Measurements from ENCODE around the gene PDCD6IP.
"Not testable (repeated sequence)": the region's sequence is repeated elsewhere in the genome, so short reads cannot be mapped to it uniquely, and the experiment has no call there.

PDCD6IP gene

DNA sequence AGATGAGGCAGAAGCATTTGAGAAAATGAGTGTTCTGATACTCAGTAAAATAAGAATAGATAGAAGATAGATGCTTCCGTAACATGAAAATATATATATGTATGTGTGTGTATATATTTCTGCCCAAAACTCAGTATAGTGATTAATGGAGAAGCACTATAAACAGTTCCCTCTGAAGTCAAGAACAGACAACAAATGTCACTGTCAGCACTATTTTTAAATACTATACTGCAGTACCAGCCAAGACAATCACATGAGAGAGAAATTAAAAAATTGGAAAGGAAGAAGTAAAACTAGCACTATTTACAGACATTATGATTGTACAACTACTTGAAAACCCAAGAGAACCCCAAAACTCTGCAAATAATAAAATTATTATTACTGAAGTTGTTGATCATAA lies 59.3 kb downstream of the PDCD6IP start:
- DNase-seq = not testable (repeated sequence)

DNA sequence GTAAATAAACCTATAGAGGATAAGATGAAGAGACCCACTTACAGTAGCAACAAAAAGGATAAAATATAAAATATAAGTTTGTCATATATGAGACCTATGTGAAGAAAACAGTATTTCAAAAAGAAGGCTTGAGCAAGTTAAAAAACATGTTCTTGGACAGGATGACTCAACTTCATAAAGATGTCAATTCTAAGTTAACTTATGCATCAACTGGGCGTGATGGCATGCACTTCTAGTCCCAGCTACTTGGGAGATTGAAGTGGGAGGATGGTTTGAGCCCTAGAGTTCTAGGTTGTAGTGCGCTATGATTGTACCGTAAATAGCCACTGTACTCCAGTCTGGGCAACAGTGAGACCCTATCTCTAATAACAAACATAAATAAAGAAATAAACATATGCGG lies 59.7 kb downstream of the PDCD6IP start:
- no peak for DNase-seq

DNA sequence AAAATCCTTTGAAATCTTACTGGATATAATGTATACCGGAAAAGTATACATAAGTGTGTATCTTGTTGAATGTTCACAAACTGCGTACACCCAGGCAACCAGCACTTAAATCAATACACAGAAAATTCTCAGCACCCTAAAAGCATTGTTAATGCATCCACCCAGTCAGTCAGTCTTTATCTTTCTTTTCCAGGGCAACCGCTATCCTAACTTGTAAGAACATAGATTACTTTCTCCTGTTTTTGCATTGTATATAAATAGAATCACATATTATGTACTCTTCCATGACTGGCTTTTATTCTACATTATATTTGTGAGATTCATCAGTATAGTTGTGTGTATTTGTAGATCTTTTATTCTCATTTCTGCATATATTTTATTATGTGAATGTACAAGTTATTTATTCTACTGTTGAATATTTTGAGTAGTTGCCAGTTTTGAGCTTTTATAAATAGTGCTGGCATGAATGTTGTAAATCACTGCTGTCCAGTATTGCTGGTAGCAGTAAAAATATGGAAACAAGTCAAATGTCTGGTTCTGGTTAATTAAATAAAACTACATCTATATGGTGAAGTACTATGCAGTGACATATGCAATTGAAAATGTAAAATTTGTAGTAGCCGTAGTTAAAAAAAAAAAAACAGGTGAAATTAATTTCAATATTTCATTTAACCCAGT lies 62.1 kb downstream of the PDCD6IP start:
- DNase-seq = no peak

DNA sequence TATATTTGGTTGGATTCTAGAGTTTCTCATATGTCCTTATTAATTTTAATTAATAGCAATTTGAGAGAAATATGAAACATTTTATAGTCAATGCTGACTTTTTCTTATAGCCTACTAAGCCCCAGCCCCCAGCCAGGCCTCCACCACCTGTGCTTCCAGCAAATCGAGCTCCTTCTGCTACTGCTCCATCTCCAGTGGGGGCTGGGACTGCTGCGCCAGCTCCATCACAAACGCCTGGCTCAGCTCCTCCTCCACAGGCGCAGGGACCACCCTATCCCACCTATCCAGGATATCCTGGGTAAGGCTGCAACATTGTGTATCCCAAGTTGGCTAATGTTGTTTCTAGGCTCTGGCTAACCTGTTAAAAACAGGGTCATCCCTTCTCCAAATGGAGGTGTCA lies 66.7 kb downstream of the PDCD6IP start:
- DNase-seq = no peak

DNA sequence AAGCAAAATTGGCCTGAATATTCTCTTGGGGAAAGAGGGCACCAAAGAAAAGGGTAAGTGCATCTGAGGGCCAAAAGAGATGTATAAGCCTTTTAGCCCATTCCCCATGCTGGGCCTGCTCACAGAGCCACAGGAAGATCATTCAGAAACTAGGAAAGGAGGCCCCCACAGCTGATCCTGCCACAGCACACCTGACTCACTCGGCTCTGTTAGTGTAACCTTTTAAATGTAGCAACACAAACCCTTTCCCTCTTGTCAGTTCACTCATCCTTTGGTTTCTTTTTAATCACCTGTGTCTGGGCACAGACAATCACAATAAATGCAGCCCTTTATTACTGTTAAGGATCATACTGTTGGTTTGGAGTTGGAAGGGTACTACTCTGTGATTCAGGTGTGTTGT lies 69.9 kb downstream of the PDCD6IP start:
- DNase-seq = no peak

DNA sequence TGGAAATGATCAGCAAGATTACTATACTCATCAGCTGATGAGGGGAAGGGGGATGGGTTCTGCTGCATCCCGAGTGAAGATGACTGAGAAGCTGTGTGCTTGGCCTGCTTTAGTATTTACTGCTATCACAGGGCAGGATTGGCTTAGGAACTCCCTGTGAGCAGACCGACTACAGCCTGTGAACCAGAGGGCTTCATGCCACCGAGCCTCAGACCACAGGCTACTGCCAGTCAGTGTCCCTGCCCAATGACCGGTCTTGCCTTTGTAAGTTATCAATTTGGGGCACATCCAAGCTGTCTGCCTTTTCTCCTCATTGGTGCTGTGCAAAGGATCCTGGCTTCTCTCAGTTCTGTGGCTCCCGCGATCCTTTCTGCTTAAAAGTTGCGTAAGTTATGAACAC lies 71.5 kb downstream of the PDCD6IP start:
- no peak for DNase-seq

DNA sequence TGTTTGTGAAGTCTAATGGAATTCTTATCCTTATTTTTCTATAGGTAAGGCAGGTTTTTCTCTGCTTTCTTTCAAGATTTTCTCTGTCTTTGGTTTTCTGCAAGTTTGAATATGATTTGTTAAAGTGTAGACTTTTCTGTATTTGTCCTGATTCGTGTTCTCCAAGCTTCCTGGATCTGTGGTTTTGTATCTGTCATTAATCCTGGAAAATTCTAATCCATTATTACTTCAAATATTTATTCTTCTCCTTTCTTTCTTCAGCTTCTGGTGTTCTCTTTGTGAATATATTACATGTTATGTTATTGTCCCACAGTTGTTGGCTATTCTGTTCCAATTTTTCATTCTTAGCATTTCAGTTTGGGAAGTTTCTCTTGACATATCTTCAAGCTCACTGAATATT lies 76.4 kb downstream of the PDCD6IP start:
- DNase-seq = no peak

DNA sequence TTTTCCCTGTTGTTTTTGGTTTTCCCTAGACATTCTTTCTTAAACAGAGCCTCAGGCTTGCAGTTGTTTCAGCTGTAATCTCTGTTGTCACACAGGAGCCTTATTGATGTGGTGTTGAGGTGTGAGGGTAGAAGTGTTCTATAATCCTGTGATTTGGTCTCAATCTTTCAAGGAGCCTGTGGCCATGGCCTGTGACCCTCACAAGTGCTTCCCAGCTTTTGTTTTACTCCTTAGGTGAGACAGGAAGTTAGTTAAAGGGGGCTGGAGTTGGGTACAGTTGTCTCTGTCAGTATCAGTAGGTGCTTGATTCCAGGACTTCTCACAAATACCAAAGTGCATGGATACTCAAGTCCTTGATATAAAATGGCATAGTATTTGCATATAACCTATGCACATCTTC lies 77.2 kb downstream of the PDCD6IP start:
- DNase-seq = no peak

DNA sequence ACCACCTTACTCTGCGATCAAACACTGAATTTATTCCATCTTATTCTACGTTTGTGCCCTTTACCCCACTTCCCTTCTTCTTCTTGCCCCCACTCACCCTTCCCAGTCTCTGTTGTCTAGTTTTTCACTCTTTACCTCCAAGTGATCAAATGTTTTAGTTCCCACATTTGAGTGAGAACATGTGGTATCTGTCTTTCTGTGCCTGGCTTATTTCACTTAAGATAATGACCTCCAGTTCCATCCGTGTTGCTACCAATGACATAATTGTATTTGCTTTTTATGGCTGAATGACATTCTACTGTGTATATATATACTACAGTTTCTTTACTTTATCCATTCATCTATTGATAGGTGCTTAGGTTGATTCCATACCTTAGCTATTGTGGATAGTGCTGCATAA lies 78.8 kb downstream of the PDCD6IP start:
- DNase-seq = peak in 1 of 2 experiments; percentile 0

DNA sequence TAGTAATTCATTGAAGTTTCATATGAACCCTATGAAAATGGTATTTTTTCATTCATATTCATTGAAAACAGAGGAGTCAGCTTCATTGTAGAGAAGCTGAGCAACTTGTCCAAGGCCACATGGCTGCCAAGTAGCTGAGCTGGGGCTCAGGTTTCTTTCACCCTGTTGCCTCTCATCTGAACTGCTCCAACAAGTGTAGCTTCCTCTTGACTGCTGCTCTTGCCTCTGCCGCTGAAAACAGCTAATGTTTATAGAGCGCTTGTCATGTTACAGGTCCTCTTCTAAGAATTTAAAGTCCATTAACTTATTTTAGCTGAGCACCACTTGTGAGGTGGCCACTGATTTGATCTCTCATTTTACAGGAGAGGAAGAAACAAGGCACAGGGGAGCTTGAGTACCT lies 81.1 kb downstream of the PDCD6IP start:
- DNase-seq = no peak

DNA sequence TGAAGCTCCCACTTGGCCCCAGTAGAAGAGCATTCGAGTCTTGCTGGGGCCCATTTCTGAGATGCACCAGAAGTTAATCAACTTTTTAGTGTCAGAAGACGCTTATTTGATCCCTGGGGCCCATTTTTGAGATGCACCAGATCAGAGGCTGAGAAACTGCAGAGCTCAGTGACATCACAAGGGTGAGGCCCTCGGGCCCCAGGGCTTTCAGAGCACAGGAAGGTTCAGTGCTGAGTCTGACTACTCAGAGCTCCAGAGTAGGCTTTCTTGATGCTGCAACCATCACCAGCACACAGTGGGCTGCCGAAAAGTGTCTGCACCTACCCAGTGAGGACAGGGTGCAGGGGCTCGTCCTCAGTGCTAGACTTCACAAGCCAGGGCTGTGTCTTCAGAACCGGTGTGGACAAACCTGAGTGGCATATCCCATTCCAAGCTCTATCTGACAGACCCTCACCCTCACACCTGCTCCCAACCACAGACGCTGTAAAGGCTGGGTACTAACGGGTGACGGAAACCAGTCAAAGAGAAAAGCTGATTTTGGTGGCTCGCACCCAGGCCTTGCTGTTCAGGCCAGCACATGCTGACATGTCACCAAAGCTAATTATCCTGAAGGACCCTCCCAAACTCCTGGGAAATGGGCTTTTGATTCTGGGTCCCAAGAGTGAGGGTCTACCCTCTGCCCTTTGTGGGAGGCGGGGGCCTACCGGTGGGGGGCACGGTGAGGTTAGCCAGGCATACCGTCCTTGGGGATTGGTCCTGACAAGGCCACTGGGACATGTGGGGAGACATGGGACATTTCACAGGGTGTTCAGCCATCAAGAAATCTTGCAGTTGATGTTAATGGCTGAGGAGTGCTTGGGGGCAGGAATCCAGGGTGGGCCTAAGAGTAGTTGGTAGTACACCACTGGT lies 83.0 kb downstream of the PDCD6IP start:
- DNase-seq = no peak

DNA sequence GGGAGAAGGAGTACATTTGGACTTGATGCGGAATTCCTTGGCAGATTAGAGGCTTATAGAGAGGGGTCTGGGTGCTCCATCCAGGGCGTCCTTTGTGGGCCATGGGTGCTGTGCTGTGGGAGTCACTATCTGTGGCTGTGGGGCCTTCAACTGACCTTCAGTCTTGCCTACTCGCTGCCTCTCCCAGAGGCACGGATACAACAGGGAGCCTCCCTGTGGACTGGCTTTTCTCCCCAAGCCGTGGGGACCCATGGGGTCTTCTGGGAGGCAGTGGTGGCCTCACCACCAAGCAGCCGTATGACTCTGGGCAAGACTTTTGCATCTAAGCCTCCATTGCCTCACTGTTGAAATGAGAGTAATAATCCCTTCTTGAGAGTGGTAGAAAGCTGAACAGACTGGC lies 83.9 kb downstream of the PDCD6IP start:
- no peak for DNase-seq

DNA sequence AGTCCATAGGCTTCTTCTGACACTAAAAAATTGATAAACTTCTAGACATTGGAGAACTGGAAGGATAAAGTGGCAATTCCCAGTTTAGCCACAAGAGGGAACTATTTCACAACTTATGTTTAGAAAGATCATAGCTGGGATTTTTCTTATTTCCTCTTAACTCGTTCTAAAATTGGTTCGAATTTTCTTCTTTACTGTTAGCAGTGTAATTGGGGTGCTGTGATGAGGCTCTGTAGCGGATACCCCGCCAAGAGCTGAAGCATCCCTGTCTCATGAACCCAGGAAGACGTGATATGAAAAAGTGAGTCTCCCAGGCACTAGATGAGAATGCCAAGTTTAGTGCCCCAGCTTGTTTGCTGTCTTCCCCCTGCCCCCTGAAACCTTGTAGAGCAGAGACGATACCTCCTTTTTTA lies 85.1 kb downstream of the PDCD6IP start:
- peak in 1 of 2 experiments; percentile 4 for DNase-seq

DNA sequence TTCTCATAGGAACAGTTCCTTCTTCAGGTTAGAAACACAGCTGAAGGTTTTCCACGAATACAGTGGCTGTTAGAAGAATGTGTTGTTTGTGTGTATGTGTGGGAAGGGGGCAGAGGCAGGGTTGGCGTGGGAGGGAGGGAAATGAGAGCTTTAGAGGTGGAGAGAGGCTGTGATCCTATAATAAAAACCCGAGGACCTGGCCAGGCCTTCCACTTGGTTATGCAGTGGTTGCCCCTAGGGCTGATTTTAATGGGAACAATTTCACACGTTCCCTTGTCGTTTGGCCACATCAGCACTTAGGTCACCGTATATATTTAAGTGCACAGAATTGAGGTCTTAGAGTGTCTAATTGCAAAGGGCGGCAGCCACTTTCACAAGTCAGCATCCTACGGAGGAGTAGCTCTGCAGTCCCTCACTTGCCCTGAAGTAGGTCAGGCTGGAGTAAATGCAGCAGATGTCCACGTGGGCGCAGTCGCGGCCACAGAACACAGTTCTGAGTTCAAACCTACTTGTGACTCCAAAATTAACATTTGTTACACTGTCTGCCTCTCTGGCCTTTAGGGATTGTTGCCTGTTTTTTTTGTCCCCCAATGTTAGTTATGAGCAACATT lies 85.6 kb downstream of the PDCD6IP start:
- no peak for DNase-seq

DNA sequence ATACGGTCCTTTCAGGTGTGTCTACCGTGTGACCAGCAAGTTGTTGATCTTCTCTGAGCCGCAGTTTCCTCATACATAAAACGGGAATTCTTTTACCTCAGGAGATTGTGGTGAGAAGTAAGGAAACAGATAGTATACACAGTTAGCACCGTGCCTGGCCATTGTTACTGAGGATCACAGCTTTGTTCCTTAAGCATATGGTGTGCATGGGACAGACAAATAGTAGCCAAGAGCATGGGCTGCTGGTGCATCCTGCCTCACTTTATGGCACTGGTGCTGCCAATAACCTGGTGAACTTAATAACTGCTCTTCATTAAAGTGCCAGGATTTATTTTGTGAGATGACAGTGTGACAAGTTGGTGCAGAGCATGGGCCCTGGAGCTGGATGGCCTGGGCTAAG lies 86.3 kb downstream of the PDCD6IP start:
- no peak for DNase-seq

DNA sequence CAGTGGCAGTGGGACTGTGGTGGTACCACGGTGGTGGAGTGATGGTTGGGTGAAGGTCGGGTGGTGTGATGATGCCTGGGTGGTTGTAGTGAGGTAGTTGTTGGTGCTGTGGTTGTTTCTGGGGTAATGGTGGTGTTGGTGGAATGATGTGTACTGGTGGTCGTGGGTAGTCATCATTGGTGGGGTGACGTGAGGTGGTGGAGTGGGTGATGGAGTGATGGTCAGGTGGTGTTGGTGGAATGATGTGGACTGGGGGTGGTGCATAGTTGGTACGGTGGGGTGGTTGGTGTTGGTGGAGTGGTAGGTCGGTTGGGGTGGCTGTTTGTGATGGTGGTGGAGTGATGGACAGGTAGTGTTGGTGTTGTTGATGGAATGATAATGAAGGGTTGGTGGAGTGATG lies 87.1 kb downstream of the PDCD6IP start:
- DNase-seq = no peak

DNA sequence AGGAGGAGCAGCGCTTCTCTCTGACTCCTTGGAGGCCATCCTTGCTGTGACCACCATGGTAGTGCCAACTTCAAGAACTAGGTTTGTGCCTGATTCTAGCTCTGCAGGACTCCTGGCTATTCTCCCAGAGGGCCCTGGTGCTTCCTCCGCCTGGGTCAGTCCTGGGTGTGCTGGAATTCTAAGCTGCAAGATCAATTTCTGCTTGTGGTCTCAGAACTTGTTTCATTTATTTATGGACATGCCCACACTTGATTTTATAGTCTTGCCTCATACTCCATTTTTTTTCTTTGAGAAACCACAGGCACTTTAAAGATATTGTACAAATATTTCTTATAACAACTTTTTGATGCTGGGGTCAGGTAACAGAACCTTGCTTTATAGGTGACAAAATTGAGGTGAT lies 87.6 kb downstream of the PDCD6IP start:
- DNase-seq = no peak

DNA sequence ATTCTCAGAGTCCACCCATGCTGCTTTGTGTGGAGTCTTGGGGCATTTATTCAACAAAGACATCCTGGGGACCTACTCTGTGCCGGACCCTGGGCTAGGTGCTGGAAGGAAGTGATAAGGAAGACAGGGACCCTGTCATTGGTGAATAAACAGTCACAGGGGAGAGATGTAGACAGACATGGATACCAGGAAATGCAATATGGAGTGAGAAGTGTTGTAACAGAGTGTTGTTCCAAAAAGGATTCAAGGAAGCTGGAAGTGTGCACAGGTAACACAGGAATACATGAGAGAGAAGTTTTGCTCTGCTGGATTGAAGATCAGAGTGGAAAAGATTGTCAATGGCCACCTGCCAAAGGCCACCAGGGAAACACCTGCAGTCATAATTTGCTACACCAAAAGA lies 89.0 kb downstream of the PDCD6IP start:
- DNase-seq = no peak

DNA sequence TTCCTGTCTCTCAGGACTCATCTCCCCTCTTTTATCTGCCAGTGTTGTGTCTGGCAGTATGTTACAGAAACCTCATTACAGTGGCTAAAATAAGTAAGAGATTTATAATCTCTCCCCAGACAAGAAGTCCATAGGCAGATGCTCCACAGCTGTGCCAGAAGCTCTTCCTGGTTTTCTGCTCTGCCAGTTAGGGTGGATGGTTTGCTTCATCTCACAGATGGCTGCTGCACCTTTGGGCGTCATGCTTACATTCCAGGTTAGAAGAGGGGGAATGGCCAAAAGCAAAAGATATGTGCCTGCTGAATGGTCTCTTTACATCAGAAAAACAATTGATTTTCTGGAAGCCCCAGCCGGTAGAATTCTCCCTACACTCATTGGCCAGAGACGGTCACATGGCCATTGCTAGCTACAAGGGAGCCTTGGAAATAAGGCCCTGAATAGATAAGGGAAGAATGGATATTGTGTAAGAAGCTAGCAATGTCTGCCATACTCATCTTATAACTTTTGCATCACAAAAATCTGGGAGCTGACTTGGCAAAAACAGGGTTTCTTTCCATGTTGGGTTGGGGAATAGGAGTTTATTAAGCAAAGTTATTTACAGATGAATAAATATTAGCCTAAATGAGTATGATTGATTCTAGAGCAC lies 91.1 kb downstream of the PDCD6IP start:
- DNase-seq = no peak

DNA sequence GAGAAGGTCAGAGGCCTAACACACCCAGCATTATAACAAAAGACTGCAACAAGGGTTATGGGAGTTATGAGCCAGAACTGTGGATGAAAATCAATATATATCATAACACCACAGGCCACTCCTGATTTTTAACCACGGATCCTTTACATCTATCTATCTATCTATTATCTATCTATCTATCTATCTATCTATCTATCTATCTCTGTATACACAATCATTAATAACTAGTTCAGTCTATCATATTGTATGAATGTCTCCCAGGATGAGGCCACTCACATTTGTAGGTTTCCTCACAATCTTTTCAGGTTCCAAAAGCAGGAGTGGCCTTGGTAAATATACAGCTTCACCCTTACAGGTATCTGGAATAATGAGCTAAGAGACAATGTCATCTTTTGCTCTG lies 94.2 kb downstream of the PDCD6IP start:
- no peak for DNase-seq

DNA sequence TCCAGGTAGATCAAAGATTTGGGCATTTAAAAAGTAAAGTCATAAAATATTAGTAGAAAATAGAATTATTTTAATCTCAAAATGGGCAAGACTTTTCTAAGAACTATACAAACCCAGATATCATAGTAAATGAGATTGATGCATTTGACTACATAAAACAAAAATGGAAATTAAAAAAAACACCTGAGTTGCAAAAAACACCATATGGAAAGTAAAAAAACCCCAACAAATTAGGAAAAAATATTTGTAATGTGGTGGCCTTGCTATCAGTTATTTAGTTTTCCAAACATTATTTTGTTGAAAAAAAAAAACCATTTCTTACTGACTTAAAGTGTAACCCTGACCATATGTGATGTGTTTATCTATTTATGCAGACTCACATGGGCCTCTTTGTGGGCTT lies 97.2 kb downstream of the PDCD6IP start:
- DNase-seq = no peak

DNA sequence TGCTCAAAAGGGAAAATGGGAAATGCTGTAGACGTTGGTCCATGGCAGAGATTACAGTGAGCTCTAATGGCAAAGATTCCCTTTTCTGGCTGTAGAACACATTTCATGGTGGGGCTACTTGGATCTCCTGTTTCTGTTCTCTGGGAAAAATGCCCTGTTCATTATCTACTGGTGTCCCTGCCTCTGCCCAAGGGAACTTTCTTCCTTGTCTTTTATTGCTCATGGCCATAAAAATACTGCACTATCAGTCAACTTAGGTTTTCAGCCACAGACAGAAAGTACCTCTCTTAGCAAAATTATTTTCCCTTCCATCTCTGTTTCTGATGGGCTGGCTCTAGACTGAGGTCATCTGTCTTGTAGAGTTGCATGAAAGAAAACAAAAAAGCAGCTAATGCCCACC lies 98.9 kb downstream of the PDCD6IP start:
- no peak for DNase-seq

DNA sequence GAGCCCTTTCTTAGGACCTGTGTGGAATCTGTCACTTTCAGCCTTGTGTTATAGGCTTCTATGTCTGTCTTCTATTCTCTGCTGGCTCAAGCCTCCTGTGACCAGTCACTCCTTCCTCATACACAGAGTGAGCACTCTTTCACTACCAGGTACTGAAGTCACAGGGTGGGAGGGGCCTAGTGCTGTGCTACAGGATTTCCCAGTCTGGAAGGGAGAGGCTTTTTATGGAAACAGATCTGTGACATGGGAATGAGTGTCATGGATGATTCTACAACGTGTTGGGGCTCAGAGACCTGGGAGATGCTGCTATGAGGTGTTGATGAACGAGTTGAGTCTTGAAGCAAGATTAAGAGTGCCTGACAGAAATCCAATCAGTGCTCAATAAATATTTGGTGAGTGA lies 100.5 kb downstream of the PDCD6IP start:
- no peak for DNase-seq

DNA sequence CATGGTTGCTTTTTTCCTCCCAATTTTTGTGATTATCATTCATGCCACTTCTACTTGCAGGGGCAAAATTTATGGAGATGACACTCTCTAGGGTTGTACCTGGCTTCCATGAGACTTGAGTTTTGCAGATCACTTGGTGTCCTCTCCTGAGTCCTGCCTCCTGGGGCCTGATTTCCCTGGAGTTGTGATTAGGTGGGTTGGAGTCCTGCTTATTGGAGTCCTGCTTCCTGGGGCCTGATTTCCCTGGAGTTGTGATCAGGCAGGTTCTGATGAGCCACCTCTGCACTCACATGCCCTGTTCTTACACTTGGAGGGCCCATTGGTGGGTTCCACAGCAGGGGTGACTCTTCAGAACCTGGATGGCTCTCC lies 102.0 kb downstream of the PDCD6IP start:
- no peak for DNase-seq
